ENCODE results near the gene ZFP64.
"Not testable (repeated sequence)": the region's sequence is repeated elsewhere in the genome, so short reads cannot be mapped to it uniquely, and the experiment has no call there.

Gene ZFP64

DNA sequence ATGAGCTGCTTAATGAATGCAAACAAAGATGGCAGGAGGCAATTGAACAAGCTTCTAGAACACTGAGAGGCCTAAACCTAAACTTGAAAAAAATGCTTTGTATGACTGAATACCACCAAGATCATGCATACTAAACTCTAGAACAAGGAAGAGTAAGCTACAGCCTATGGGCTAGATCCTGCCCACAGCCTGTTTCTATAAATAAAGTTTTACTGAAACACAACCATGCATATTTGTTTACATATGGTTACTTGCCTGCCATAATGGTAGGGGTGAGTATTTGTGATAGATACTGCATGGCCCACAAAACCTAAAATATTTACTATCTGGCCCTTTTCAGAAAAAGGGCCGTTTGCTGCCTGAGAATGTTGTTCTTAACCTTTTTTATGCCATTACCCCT is 37.0 kb downstream of the ZFP64 start:
- DNase-seq (ENCODE audit: low read depth) = no peak

DNA sequence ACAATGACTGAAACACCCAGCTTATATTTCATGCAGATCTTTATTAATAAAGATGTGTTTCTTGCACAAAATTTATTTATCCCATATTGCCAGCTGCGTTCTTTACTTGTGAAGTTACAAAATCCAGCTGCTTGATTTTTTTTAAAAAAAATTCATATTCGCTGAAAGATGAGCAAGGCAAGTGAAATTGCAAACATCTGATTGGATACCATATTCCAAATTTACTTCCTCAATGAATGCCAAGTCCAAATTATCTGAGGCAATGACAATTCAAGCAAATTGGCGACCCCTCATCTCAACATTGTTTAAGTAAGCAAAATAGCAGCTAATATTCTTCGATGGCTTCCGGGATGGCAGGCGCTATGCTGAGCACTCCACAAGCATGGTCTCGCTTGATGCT is 37.7 kb downstream of the ZFP64 start:
- no peak for DNase-seq (ENCODE audit: low read depth)

DNA sequence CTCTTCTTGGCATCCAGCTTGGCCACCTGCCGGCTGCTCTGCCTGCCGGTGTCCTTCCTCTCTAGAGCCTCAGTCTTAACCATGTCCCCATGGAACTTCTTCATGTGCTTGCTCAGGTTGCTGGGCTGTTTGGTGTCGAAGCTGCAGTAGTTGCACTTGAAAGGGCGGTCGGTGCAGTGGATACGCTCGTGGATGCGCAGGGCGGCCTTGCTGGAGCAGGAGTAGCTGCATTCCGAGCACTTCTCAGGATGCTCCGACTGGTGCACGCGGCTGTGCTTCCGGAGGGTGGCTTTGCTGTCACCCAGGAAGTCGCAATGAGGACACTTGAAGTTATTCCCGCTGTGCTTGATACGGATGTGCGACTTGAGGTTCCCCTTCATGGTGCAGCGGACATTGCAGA is 38.7 kb downstream of the ZFP64 start:
- DNase-seq (ENCODE audit: low read depth) = no peak

DNA sequence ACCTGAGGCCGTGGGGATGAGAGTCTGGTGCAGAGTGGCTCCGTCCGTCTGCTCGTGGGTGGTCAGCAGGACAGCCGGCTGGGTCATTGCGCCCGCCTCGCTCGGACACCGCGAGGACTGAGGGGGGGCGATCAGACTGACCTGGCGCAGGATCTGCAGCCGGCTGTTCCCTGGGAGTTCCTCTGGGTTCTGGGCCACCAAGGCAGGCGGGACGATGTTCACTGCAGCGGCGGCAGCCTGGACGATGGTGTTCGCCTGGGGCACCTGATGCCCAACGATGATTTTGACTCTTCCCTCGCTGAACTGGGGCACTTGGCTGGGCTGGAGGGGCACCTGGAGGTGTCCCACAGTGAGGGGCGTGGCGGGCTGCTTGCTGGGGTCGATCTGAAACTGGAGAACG is 39.2 kb downstream of the ZFP64 start:
- DNase-seq (ENCODE audit: low read depth) = no peak

DNA sequence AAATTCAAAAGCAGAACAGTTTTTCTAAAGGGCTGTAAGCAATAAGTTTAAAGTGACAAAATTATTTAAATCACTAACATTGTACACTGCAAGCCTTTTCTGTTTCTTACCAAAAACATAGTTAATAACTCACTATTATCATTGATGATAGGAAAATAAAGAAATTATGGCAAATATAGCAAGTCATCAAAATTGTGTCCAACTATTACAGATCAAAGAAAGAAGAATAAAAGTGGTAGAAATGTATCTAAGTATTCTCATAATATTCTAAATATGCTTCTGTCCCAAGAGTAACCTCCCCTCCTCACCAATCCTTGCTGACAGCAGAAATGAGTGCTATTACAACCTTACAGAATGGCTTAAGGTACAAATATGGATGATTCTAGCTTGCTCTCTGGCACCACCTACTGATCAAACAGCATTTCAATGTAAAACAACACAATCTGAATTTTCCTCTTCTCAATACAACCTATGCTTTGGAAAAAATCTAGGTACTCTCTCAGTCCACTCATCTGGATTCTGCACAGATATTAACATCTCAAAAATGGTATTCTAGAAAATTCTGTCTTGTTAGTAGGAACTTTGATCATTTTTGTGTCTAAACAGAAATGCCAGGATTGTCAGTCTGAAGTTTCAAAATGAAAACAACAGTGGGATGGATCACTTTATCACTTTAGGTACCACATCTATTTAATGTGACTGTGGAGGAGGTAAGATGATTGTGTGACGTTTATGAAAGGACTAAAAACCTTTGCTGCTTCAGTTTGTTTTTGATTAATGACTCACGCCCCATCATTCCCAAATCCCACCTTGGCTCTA is 40.9 kb downstream of the ZFP64 start:
- DNase-seq (ENCODE audit: low read depth) = no peak

DNA sequence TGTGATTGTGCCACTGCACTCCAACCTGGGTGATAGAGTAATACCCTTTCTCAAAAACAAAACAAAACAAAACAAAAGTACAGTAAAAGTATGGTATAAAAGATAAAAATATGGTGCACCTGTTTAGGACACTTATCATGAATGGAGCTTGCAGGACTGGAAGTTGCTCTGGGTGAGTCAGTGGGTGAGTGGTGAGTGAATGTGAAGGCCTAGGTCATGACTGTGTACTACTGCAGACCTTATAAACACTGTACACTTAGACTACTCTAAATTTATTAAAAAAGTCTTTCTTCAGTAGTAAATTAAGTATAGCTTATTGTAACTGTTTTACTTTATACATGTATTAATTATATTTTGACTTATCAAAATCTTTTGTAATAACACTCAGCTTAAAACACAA is 46.0 kb downstream of the ZFP64 start:
- DNase-seq (ENCODE audit: low read depth) = no peak

DNA sequence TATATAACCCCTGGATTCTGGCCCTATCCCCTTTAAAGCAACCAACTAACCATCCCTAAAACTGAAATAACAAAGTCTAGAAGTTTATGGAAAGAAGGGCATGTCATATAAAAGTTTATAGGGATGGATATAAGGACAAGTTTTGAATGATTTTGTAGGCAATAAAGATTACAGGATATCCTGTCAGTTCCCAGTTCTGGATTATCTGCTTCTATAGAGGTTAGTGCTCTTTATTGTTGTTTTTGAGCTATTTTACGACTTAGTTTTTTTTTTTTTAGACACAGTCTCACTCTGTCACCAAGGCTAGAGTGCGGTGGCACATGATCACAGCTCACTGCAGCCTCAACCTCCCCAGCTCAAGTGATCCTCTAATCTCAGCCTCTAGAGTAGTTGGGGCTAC is 48.3 kb downstream of the ZFP64 start:
- no peak for DNase-seq (ENCODE audit: low read depth)

DNA sequence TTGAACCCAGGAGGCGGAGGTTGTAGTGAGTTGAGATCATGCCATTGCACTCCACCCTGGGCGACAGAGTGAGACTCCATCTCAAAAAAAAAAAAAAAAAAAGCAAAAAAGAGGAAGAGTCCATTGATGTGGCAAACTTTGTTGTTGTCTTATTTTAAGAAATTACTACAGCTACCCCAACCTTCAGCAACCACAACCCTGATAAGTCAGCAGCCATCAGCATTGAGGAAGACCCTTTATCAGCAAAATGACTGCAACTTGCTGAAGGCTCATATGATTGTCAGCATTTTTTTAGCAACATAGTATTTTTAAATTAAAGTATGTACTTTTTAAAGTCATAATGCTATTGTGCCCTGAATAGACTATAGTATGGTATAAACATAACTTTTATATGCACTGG is 48.8 kb downstream of the ZFP64 start:
- DNase-seq (ENCODE audit: low read depth) = no peak

DNA sequence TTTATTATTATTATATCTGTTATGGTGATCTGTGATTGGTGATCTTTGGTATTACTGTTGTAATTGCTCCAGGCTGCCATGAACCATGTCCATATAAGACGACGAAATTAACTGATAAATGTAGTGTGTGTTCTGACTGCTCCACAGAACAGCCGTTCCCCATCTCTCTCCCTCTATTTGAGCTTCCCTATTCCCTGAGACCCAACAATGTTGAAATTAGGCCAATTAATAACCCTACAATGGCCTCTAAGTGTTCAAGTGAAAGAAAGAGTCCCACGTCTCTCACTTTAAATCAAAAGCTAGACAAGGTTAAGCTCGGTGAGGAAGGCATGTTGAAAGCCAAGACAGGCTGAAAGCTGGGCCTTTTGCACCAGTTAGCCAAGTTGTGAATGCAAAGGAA is 51.6 kb downstream of the ZFP64 start:
- DNase-seq (ENCODE audit: low read depth) = no peak

DNA sequence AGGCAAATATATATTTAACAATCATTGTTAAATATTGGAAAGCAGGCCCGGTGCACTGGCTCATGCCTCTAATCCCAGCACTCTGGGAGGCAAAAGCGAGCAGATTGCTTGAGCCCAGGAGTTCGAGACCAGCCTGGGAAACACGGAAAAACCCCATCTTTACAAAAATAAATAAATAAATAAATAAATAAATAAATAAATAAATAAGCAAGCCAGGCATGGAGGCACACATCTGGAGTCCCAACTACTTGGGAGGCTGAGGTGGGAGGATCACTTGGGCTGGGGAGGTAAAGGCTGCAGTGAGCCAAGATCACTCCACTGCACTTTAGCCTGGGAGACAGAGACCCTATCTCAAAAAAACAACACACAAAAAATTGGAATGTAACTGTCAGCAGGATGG is 53.7 kb downstream of the ZFP64 start:
- DNase-seq (ENCODE audit: low read depth) = no peak

DNA sequence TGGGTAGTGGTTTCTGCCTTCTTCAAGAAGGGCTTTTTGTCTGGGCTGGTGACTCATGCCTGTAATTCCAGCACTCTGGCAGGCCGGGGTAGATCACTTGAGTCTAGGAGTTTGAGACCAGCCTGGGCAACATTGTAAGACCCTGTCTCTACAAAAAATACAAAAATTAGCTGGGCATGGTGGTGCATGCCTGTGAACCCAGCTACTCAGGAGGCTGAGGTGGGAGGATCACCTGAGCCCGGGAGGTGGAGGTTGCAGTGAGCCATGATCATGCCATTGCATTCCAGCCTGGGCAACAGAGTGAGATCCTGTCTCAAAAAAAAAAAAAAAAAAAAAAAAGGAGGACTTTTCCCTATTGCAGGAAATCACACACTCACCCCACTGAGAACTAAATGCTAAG is 57.9 kb downstream of the ZFP64 start:
- DNase-seq (ENCODE audit: low read depth) = not testable (repeated sequence)

DNA sequence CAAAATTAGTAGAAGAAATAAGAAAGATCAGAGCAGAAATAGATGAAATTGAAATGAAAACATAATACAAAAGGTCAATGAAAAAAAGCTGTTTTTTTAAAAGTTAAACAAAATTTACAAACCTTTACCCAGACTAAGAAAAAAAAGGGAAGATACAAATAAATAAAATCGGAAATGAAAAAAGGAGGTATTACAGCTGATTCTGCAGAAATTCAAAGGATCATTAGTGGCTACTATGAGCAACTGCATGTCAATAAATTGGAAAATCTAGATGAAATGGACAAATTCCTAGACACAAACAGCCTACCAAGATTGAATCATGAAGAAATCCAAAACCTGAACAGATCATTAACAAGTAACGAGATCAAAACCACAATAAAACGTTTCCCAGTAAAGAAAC is 59.2 kb downstream of the ZFP64 start:
- DNase-seq (ENCODE audit: low read depth) = no peak

DNA sequence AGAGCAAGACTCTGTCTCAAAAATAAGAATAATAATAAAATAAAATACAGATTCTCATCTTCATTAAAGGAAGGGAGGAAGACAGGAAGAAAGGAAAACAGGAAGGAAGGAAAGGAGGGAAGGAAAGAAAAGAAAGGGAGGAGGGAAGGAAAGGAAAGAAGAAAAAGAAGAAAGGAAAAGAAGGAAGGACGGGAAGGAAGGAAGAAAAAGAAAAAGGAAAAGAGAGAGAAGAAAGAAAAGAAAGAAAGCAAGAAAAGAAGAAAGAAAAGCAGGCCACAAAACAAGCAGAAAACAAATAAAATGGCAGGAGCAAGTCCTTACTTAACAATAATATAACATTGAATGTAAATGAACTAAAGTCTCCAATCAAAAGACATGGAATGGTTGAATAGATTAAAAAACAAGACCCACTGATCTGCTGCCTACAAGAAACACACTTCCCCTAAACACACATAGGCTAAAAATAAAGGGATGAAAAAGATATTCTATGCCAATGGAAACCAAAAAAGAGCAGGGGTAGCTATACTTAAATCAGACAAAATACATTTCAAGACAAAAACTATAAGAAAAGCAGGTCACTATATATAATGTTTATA is 60.4 kb downstream of the ZFP64 start:
- DNase-seq (ENCODE audit: low read depth) = no peak

DNA sequence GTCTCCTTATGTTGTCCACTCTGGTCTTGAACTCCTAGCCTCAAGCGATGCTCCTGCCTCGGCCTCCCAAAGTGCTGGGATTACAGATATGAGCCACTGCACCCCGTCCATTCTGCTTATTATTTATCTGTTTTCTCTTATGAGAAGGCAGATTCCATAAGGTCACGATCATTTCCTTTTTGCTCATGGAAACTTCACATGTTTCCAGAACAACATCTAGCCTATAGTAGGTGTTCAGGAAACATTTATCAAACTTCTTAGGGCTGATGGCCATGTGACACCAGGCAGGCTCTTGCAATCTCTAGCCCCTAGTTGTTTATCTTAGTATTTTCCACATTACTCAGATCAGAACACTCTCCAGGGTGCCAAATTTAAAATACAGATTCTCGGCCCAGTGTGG is 61.2 kb downstream of the ZFP64 start:
- DNase-seq (ENCODE audit: low read depth) = no peak

DNA sequence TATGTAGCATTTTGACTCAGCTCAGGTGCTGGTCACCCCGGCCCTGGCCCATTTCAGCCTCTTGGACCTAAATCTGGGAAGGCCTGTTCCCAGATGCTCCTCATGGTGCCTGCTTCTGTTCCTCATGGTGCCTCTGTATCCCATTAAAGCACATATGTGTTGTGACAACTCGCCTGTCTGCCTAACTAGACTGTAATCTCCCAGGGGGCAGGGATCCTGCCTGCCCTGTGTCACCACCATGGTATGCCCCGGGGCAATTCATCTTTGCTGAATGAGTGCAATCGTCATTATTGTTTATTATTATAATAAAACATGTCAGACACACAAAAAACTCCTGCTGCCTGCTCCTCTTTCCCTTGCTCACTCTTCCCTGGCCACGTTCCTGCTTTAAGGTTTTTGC is 62.0 kb downstream of the ZFP64 start:
- no peak for DNase-seq (ENCODE audit: low read depth)

DNA sequence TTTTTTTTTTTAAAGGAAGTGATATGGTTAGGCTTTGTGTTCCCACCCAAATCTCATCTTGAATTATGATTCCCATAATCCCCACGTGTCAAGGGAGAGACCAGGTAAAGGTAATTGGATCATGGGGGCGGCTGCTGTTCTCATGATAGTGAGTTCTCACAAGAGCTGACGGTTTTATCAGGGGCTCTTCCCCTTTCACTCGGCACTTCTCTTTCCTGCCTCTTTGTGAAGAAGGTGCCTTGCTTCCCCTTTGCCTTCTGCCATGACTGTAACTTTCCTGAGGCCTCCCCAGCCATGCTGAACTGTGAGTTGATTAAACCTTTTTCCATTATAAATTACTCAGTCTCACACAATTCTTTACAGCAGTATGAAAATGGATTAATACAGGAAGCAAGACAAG is 64.3 kb downstream of the ZFP64 start:
- DNase-seq (ENCODE audit: low read depth) = no peak

DNA sequence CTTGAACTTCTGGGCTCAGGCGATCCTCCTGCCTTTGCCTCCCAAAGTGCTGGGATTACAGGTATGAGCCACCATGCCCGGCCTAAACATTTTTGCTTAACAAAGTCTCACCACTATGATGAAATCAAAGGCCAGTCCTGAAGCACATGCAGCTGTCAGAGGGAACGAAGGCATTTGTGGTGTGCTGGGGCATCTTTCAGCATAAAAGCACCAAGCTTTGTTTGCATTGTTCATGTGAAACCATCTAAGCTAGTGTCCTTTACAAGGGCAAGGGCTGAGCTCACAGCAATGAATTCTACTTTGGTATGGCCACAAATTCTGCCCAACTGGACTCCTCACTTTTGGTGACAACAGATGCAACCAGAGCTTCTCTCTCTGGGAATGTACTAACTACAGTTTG is 66.8 kb downstream of the ZFP64 start:
- DNase-seq (ENCODE audit: low read depth) = no peak

DNA sequence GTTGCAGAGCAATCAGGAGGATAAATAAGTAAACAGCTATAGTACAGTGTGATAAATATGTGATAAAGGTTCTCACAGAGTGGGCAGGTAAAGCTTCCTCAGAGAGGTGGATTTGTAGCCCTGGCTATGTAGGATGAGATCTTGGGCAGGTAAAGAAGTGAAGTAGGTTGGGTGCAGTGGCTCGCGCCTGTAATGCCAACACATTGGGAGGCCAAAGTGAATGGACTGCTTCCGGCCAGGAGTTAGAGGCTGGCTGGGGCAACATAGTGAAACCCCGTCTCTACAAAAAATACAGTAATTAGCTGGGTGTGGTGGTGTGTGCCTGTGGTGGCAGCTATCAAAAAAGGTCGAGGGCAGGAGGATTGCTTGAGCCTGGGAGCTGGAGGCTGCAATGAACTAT is 72.9 kb downstream of the ZFP64 start:
- DNase-seq (ENCODE audit: low read depth) = no peak

DNA sequence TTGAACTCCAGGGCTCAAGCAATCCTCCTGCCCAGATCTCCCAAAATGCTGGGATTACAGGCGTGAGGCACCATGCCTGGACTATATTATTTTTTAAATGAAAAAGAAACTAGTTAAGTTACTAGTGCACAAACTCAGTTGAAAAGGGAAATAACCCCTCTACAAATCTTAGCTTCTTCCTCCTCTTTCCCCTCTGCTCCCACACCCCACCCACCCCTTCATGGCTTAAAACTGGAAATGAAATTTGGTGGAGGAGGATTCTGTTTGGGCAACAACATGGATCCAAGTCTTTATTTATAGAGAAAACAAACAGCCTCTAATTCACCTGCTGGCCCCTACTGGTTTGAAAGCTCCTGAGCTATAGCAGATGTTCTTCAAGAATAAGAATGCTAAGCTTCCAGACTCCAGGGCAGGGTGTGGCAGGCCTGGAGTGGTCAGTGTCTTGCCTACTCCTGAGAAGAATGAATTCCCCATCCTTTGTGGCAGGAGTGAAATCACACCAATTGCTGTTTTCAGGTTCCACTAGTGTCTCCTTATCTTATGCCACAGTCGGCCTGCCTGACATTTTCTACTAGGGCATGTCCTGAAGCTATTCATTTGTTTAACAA is 73.5 kb downstream of the ZFP64 start:
- DNase-seq (ENCODE audit: low read depth) = no peak

DNA sequence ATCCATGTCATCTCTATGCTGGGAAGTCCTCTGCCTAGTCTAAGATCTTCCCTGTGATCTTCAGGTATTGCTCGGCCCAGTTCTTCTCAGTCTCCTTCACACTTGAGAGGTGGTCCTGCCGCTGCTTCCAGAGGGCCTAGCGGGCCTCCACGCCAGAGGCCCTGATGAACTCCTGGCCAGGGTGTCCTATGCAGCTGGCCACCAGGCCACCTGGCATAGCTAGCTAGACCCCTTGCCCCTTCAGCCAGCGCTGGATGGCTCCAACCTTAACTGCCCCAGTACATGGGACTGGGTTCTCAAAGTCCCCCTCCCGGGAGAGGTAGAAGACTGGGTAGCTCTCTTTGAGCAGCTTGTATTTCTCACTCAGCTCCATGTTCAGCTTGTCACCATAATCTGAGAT is 81.1 kb downstream of the ZFP64 start:
- DNase-seq (ENCODE audit: low read depth) = no peak

DNA sequence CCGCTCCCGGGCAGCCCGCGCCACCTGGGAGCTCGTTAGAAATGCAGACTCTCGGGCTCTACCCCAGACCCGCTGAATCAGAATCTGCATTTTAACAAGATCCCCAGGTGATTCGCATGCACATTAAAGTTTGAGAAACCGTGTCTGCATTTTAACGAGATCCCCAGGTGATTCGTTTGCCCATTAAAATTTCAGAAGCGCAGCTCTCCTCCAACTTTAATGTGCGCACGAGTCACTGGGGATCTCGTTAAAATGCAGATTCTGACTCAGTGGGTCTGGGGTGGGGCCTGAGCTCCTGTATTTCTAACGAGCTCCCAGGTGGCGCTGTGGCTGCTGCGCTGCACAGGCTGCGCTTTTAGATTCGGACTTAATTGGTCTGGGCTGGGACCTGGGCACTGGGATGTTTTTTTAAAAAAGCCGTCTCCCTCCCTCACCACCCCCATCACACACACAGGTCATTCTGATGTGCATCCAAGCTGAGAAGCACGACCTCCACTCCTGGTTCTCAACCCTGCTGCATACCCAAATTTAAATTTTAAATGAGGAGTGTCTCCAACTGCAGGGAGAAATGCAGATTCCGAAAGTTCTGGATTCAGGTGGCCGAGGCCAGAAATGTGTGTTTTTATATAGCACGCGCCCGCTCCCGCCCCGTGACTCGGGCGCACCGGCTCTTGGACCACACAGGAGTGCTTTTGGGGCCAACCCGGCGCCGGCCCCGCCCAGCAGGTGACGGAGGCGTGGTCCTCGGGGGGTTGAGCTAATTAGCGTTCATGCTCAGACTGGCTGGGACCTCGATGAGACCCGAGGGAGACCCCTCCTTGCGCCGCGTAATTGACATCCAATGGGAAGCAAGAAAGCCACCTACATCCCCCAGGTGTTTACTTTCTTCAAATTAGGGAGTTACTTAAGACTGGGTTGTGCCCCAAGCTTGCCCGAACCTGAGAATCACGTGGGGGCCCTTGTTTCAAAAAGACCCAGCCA is 85.8 kb downstream of the ZFP64 start:
- DNase-seq (ENCODE audit: low read depth) = no peak
